Measurements from ENCODE around the gene PRR33. TPM values are rescaled to one million over a fixed set of nuclear protein-coding genes. Genes with fewer than 3 reads are reported as not detected.

The PRR33 gene
- total RNA-seq, 1 donor from 2014 or later, result not detected

- Histone ChIP-seq H3K9me3 (no peaks in the 10 kb centered on the region), H3K4me3 (peak overlapping the region; percentile 47 to 50), H3K36me3 (no peaks in the 10 kb centered on the region), H3K27ac (peak overlapping the region; percentile 96), H3K27me3 (no peaks in the 10 kb centered on the region), H3K4me1 (peaks cover 91% of the 10 kb centered on the region)
- TF ChIP-seq POLR2AphosphoS5 (IDR thresholded peaks at IDR 0.05; ENCODE audit: insufficient read depth in 1 of 2, low read depth in 1 of 2), result no peak
- no peak for TF ChIP-seq POLR2A (IDR thresholded peaks at IDR 0.05)
- TF ChIP-seq, protein P1, sequence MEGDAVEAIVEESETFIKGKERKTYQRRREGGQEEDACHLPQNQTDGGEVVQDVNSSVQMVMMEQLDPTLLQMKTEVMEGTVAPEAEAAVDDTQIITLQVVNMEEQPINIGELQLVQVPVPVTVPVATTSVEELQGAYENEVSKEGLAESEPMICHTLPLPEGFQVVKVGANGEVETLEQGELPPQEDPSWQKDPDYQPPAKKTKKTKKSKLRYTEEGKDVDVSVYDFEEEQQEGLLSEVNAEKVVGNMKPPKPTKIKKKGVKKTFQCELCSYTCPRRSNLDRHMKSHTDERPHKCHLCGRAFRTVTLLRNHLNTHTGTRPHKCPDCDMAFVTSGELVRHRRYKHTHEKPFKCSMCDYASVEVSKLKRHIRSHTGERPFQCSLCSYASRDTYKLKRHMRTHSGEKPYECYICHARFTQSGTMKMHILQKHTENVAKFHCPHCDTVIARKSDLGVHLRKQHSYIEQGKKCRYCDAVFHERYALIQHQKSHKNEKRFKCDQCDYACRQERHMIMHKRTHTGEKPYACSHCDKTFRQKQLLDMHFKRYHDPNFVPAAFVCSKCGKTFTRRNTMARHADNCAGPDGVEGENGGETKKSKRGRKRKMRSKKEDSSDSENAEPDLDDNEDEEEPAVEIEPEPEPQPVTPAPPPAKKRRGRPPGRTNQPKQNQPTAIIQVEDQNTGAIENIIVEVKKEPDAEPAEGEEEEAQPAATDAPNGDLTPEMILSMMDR (IDR thresholded peaks at IDR 0.05), result no peak
- DNase-seq (ENCODE audit: extremely low spot score in 2 of 2), result no peak
- intact Hi-C loops (cut with DNase I), result no loop called here
These were observed 20.2 kb downstream of the PRR33 start for GRCh38 chr11:1871531-1871930.

DNA sequence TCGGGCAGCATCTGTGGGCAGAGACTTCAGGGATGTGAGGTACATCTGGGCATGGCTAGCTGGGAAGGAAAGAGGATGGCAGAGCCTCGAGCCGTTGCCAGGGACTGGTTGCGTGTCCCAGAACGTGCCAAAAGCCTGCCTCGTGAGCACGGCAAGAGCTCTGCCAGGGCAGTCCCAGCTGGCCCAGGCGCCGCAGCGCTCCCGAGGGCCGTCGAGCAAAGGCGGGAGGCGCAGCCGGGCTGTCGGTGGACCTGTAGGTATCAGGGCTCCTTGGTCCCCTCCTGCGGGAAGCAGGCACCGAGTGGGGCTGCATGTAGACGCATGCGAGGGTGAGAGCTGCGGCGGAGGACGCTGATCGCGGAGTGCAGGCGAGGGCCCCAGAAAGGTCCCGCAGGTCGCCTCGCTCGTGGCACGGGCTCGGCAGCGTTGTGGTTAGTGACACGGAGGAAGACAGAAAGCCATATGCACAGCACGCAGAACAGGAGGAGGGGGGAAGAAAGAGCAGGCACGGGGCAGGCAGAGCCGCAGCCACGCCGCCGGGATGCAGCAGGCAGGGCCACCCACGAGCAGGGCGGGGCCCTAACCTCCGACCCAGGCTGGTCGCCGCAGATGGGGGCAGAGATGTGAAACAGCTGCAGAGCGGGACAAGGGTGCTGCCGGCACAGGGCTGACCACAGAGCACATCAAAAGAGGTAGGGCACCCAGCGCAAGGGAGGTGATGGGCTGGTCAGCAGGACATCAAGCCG lies 20.8 kb downstream of the PRR33 start:
- Histone ChIP-seq H3K4me3 (peak overlapping the region; percentile 47 to 50), H3K27ac (peak overlapping the region; percentile 96), H3K4me1 (peaks cover 91% of the 10 kb centered on the region), H3K36me3 (no peaks in the 10 kb centered on the region), H3K27me3 (no peaks in the 10 kb centered on the region), H3K9me3 (no peaks in the 10 kb centered on the region)
- no peak for DNase-seq (ENCODE audit: extremely low spot score in 2 of 2)
- TF ChIP-seq POLR2AphosphoS5 (IDR thresholded peaks at IDR 0.05; ENCODE audit: insufficient read depth in 1 of 2, low read depth in 1 of 2), result peak in 1 of 2 donors; percentile 48
- TF ChIP-seq, protein P1 (IDR thresholded peaks at IDR 0.05), result no peak
- intact Hi-C loops (cut with DNase I), result no loop called here

GRCh38 chr11:1870326-1870696 lies 21.4 kb downstream of the PRR33 start:
- H3K4me1 ChIP-seq, result peaks cover 91% of the 10 kb centered on the region
- DNase-seq (ENCODE audit: extremely low spot score in 2 of 2), result no peak
- no peaks in the 10 kb centered on the region for H3K27me3 ChIP-seq
- intact Hi-C loops (cut with DNase I), result no loop called here
- TF ChIP-seq POLR2AphosphoS5 (IDR thresholded peaks at IDR 0.05; ENCODE audit: insufficient read depth in 1 of 2, low read depth in 1 of 2), result no peak
- H3K27ac ChIP-seq, result peak overlapping the region; percentile 96
- H3K36me3 ChIP-seq, result no peaks in the 10 kb centered on the region
- peak overlapping the region; percentile 47 to 50 for H3K4me3 ChIP-seq
- H3K9me3 ChIP-seq, result no peaks in the 10 kb centered on the region

DNA sequence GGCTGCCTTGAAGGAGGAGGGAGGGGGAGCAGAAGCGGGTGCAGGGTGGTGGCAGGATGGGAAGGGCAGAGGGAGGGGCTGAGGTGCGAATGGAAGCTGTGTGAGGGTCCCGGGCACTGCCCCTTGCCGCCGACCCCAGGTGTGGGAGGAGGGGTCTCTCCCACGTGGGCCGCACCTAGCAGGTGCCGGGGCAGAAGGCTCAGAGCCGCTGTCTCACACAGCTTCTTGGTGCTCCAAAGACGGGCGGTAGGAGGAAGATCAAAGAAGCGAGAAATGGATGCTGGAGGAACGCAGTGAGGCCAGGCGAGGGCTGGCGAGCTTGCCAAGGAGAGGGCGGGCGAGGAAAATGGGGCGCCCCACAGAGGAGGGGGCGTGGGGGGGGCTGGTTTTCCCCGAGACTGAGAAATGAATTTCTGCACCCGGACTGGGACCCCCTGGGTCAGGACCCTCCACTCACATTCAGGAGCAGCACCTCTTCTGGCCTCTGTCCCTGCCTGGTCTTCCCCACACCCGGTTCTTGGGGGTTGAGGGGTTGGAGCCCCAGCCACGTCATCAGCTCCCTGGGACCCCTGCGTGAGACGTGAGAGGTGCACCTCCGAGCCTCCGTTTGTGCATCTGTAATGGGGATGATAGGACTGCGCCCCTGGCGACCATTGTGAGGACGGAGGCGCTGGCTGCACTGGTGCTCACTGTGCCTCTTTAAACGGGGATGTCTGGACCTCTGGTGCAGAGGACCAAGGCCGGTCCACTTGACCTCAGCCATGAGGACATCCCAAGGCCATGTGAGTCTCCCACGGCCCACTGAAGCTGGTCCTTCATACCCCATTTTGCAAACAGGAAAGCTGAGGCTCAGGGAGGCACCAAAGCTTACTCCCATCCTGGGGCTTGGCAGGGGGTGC lies 22.0 kb downstream of the PRR33 start:
- H3K9me3 ChIP-seq, result no peaks in the 10 kb centered on the region
- H3K4me3 ChIP-seq, result peak overlapping the region; percentile 47 to 50
- TF ChIP-seq POLR2AphosphoS5 (IDR thresholded peaks at IDR 0.05; ENCODE audit: insufficient read depth in 1 of 2, low read depth in 1 of 2) (no peak), POLR2A (IDR thresholded peaks at IDR 0.05) (no peak)
- TF ChIP-seq, protein P1 (IDR thresholded peaks at IDR 0.05), result no peak
- peaks cover 91% of the 10 kb centered on the region for H3K4me1 ChIP-seq
- peak overlapping the region; percentile 96 for H3K27ac ChIP-seq
- H3K27me3 ChIP-seq, result no peaks in the 10 kb centered on the region
- no peak for DNase-seq (ENCODE audit: extremely low spot score in 2 of 2)
- H3K36me3 ChIP-seq, result no peaks in the 10 kb centered on the region
- intact Hi-C loops (cut with DNase I), result no loop called here

- no peak for DNase-seq (ENCODE audit: extremely low spot score in 2 of 2)
These were observed 22.9 kb downstream of the PRR33 start for GRCh38 chr11:1868636-1869291.

More at GRCh38 chr11:1868636-1869291, 22.9 kb downstream of the PRR33 start:
- H3K4me1 ChIP-seq, result peaks cover 96% of the 10 kb centered on the region
- peak overlapping the region; percentile 96 for H3K27ac ChIP-seq
- H3K4me3 ChIP-seq, result peak overlapping the region; percentile 47 to 50
- TF ChIP-seq, protein P1 (IDR thresholded peaks at IDR 0.05), result no peak
- TF ChIP-seq POLR2A (IDR thresholded peaks at IDR 0.05), result peak in 1 of 2 donors; percentile 4
- peak in 1 of 2 donors; percentile 62 for TF ChIP-seq POLR2AphosphoS5 (IDR thresholded peaks at IDR 0.05; ENCODE audit: insufficient read depth in 1 of 2, low read depth in 1 of 2)
- intact Hi-C loops (cut with DNase I), result no loop called here
- no peaks in the 10 kb centered on the region for H3K9me3 ChIP-seq
- H3K36me3 ChIP-seq, result no peaks in the 10 kb centered on the region
- no peaks in the 10 kb centered on the region for H3K27me3 ChIP-seq
